H1 (cell line): ENCODE data around the gene GALNT9. TPM values are rescaled to one million over a fixed set of nuclear protein-coding genes. Genes with fewer than 3 reads are reported as not detected.

Source experiments
- ASH2L ChIP-seq: fragments of 200-600, 300-600 bp; sonication (generic); IDR thresholded peaks from one replicate; pipeline ENCODE4 v1.7.1; 2017; ENCODE audit warnings: low read length
- ATF3 ChIP-seq: IDR thresholded peaks from 2 replicates; pipeline ENCODE4 v1.6.1; 2011; ENCODE audit warnings: low read depth, mild to moderate bottlenecking, low read length; ENCODE audit not compliant: insufficient read depth
- CHD7 ChIP-seq: fragments of 300-600 bp; sonication (generic); IDR thresholded peaks from 2 replicates; pipeline ENCODE4 v1.7.1; 2012; ENCODE audit warnings: low read length, moderate library complexity, mild to moderate bottlenecking, inconsistent platforms; ENCODE audit not compliant: insufficient replicate concordance
- EGR1 ChIP-seq: IDR thresholded peaks from 2 replicates; pipeline ENCODE4 v1.6.1; 2011; ENCODE audit warnings: low read depth, low read length, borderline replicate concordance
- EP300 ChIP-seq, 2 experiments: IDR thresholded peaks; 1 replicate in 1 of 2; 2 replicates in 1 of 2; pipeline ENCODE4 v1.6.1; 2011 to 2012; ENCODE audit warnings: low read depth in 2 of 2, low read length in 2 of 2, mild to moderate bottlenecking in 2 of 2, borderline replicate concordance in 1 of 2, inconsistent platforms in 1 of 2, moderate library complexity in 1 of 2
- GABPA ChIP-seq: IDR thresholded peaks from 2 replicates; pipeline ENCODE4 v1.6.1; 2011; ENCODE audit warnings: mild to moderate bottlenecking, low read length, moderate library complexity, borderline replicate concordance; ENCODE audit not compliant: insufficient read depth
- JUN ChIP-seq: IDR thresholded peaks from 2 replicates; pipeline ENCODE4 v1.6.1; 2011; ENCODE audit warnings: low read depth, mild to moderate bottlenecking, improper control_type of control experiment, low read length
- NRF1 ChIP-seq: IDR thresholded peaks from 2 replicates; pipeline ENCODE4 v1.6.1; 2011; ENCODE audit warnings: mild to moderate bottlenecking, low read depth, low read length, improper control_type of control experiment
- polyA plus RNA-seq, 7 experiments: library from polyadenylated mRNA; depleted of rRNA in 3 of 7; stranded (reverse) in 5 of 7; unstranded in 2 of 7; fragments of >200 nt in 5 of 7; fragments of 200-250 nt in 2 of 7; gene quantifications; 1 replicate in 5 of 7; 2 replicates in 1 of 7; 4 replicates in 1 of 7; pipeline versions ENCODE4 v1.2.1 to v1.2.3, GENCODE V29; 2011 to 2013; ENCODE audit warnings: missing spikeins in 2 of 7, mixed read lengths in 2 of 7
- total RNA-seq: library from RNA; stranded (reverse); fragmentation: NEBNext Ultra II Directional; extraction: Animal tissue kit (Norgen Biotek cat#: 25700); gene quantifications from 2 replicates; pipeline ENCODE4 v1.2.1, GENCODE V29; 2021

Gene GALNT9
- total and polyA plus RNA-seq, 2 of the 8 experiments (the other 6 are each of a cell fraction or from before 2014, with no cell fraction given), result 2.0 to 3.6 TPM

- no peak for TF ChIP-seq EP300 (IDR thresholded peaks at IDR 0.05; ENCODE audit: borderline replicate concordance in 1 of 2, low read depth in 2 of 2, low read length in 2 of 2)
- no peak for TF ChIP-seq EGR1
- no peak for TF ChIP-seq ASH2L
- TF ChIP-seq CHD7, result no peak
- TF ChIP-seq GABPA, result no peak
- TF ChIP-seq JUN, result no peak
- TF ChIP-seq NRF1, result no peak
- no peak for TF ChIP-seq ATF3
These were observed 19.0 kb downstream of the GALNT9 start (continued) for GRCh38 chr12:132310181-132311040.
